RKO (cell line): Measurements from ENCODE around the gene MEX3A.
"Not testable (repeated sequence)": the region's sequence is repeated elsewhere in the genome, so short reads cannot be mapped to it uniquely, and the experiment has no call there.

Source experiments
- DNase-seq: peaks from one replicate; pipeline ENCODE4 v3.0.0-alpha.2; 2016; ENCODE audit warnings: low spot score

Gene MEX3A

GRCh38 chr1:156054500-156055280, 27.6 kb downstream of the MEX3A start, which contains the start of gene LAMTOR2:
LAMTOR2 (plus strand) TSS chr1:156054782; CDS start chr1:156054890, 108 bp downstream.
- peak; percentile 98 for DNase-seq

- peak; percentile 84 for DNase-seq
These were observed 28.3 kb downstream of the MEX3A start, which contains the start of gene UBQLN4 for GRCh38 chr1:156053768-156054499. UBQLN4 (minus strand) TSS chr1:156053798; CDS start chr1:156053701, 97 bp downstream.

- peak; percentile 86 for DNase-seq
These were observed 29.1 kb downstream of the MEX3A start for GRCh38 chr1:156052862-156053767.

- no peak for DNase-seq
These were observed 31.1 kb downstream of the MEX3A start for GRCh38 chr1:156051011-156051725.

GRCh38 chr1:156050376-156050775, 31.9 kb downstream of the MEX3A start:
- no peak for DNase-seq

DNA sequence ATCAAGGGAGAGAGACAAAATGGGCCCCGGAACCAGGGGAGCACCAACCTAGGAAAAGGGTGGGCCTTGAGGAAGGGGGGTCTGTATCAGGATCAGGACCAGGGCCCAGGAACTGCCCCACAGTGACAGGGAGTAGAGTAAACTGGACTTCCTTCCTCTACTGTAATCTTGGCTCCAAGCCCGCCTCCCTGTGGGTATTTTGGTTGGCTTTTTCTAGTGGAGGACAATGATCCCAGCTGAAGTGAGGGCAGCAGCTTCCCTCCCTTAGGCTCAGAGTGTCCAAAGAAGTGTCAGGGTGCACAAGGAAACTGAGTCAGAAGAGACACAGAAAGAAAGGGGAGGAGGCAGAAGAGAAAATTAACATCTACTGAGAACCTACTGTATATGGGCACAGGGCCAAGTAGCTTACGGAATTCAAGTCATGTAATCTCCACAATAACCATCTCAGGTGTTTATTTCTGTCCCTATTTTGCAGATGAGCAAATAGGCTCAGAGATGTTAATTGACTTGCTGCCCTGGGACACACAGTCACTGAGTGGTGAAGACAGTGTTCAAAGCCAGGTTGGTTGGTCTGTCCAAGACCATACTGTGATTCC, 33.5 kb downstream of the MEX3A start:
- no peak for DNase-seq

DNA sequence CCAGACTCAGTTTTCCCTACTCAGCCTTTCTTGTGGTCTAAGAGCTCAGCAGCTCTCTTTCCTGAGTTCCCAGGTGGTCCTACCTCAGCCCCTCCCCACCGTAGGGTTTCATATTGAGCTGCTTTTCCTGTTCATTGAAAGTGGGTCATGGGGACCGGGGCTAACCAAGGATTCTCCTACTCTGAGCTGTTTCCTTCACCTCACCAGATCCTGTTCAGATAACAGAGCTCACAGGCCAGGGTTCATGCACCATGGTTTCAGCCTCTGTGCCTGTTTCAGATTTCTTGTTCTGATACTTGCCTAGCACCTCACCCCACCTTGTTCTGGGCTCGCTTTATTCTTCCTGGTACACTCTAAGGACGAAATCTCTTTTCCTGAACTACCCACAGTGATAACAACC, 37.2 kb downstream of the MEX3A start:
- no peak for DNase-seq

DNA sequence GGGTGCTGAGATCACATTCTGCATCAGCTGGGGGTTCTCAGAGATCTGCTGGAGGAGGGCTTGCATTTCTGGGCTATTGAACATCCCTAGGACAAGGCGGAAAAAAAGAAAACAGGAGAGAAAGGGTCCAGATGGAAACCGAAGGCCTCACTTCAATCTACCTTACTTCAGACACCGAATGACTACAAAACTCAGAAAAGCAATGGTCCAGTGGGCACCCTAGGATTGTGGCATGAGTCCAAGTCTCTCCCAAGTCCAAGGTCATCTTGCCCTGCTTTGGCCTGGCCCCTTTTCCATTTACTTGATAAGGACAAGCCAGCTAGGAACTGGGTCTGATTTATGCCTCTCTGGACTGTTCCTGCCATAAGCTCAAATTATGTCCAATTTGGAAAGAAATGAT, 39.4 kb downstream of the MEX3A start:
- DNase-seq: no peak

DNA sequence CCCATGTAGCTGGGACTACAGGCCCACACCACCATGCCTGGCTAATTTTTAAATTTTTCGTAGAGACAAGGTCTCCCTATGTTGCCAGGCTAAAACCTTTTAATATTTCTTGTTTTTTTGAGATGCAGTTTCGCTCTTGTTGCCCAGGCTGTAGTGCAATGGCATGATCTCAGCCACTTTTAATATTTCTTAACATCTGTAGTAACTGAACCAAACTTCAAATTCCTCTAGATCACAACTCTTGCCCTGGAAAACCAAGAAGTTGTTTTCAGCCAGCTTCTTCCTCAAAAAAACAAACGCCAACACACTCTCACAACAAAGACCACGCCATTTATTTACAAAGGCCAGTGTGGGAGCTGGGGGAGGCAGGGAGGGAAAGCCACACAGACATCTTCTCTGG, 47.3 kb downstream of the MEX3A start:
- DNase-seq: not testable (repeated sequence)

DNA sequence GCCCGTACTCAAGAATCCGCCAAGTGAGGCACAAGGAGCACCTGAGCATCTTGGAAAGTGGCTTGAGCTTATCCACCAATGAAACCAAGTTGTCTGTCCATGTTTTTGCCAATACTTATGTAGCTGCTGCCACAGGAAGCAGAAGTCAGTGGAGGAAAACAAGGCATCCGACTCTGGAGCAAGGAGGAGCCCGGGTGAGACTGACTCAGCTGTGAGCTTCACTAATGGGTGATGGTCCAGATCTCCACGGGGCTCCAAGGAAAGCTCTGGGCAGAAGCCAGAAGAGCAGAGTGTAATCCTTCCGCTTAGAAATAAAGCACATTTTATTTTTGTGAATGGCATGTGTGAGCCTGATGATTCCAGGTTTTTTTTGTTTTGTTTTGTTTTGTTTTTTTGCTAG, 49.3 kb downstream of the MEX3A start:
- DNase-seq: no peak

GRCh38 chr1:156026588-156026987, 55.7 kb downstream of the MEX3A start:
- no peak for DNase-seq

GRCh38 chr1:156025876-156026275, 56.4 kb downstream of the MEX3A start:
- peak; percentile 36 for DNase-seq

GRCh38 chr1:156024801-156025200, 57.5 kb downstream of the MEX3A start:
- no peak for DNase-seq
